ENCODE results near the gene SAMD4B.

Gene SAMD4B

GRCh38 chr19:39359026-39359425 lies 16.8 kb downstream of the SAMD4B start:
- no peak overlapping the region for H3K27ac ChIP-seq (ENCODE audit: low read length)
- H3K9me2 ChIP-seq (replicated peaks; ENCODE audit: insufficient read depth, low read length), result no peaks in the 10 kb centered on the region
- no peak overlapping the region for H3K9ac ChIP-seq (ENCODE audit: low read length)
- H3K27me3 ChIP-seq (replicated peaks; ENCODE audit: insufficient read depth, low read length), result no peaks in the 10 kb centered on the region
- no peak overlapping the region for H2AFZ ChIP-seq (ENCODE audit: low read length)
- no peak overlapping the region for H3K4me2 ChIP-seq (ENCODE audit: low read depth, low read length)
- no peaks in the 10 kb centered on the region for H3F3A ChIP-seq (ENCODE audit: insufficient read depth, low read length)
- no peaks in the 10 kb centered on the region for H3K4me1 ChIP-seq (ENCODE audit: low read length)
- TF ChIP-seq CTCF (IDR thresholded peaks at IDR 0.05; ENCODE audit: low read length), result no peak
- TF ChIP-seq EZH2 (optimal IDR thresholded peaks at IDR 0.05; ENCODE audit: low read depth, low read length), result no peak
- no peak for TF ChIP-seq EZH2phosphoT487 (IDR thresholded peaks at IDR 0.05; ENCODE audit: low read length)
- DNase-seq, result no peak
- H3K36me3 ChIP-seq (replicated peaks; ENCODE audit: insufficient read depth, low read length), result peaks cover 6% of the 10 kb centered on the region; the same call in 1 of the 2 replicates
- no peaks in the 10 kb centered on the region for H4K20me1 ChIP-seq (ENCODE audit: insufficient read depth, low read length)
- H3K79me2 ChIP-seq (ENCODE audit: low read length), result 0 out of 2 replicates have a peak, but pooled peaks cover 3% of the 10 kb centered on the region
- H3K9me3 ChIP-seq (replicated peaks; ENCODE audit: insufficient read depth, low read length), result no peaks in the 10 kb centered on the region
- H3K4me3 ChIP-seq (ENCODE audit: low read length), result no peak overlapping the region

- H3K79me2 ChIP-seq (ENCODE audit: low read length), result no peaks in the 10 kb centered on the region
- no peak overlapping the region for H3K4me3 ChIP-seq (ENCODE audit: low read length)
- H4K20me1 ChIP-seq (ENCODE audit: insufficient read depth, low read length), result no peaks in the 10 kb centered on the region
- H3K27ac ChIP-seq (ENCODE audit: low read length), result no peak overlapping the region
- TF ChIP-seq CTCF (IDR thresholded peaks at IDR 0.05; ENCODE audit: low read length) (no peak), EZH2phosphoT487 (IDR thresholded peaks at IDR 0.05; ENCODE audit: low read length) (no peak), EZH2 (optimal IDR thresholded peaks at IDR 0.05; ENCODE audit: low read depth, low read length) (no peak)
- H3K9me2 ChIP-seq (replicated peaks; ENCODE audit: insufficient read depth, low read length), result no peaks in the 10 kb centered on the region
- no peaks in the 10 kb centered on the region for H3K9me3 ChIP-seq (replicated peaks; ENCODE audit: insufficient read depth, low read length)
- H3K4me2 ChIP-seq (ENCODE audit: low read depth, low read length), result no peak overlapping the region
- no peak overlapping the region for H2AFZ ChIP-seq (ENCODE audit: low read length)
- H3K9ac ChIP-seq (ENCODE audit: low read length), result no peak overlapping the region
- DNase-seq, result no peak
- no peaks in the 10 kb centered on the region for H3K4me1 ChIP-seq (ENCODE audit: low read length)
- no peaks in the 10 kb centered on the region for H3F3A ChIP-seq (ENCODE audit: insufficient read depth, low read length)
- no peaks in the 10 kb centered on the region for H3K27me3 ChIP-seq (replicated peaks; ENCODE audit: insufficient read depth, low read length)
- H3K36me3 ChIP-seq (replicated peaks; ENCODE audit: insufficient read depth, low read length), result peaks cover 6% of the 10 kb centered on the region; the same call in 1 of the 2 replicates
Measured at GRCh38 chr19:39360599-39360998, 18.4 kb downstream of the SAMD4B start.

- Histone ChIP-seq H4K20me1 (ENCODE audit: insufficient read depth, low read length) (no peaks in the 10 kb centered on the region), H3K79me2 (ENCODE audit: low read length) (no peaks in the 10 kb centered on the region), H3K27ac (ENCODE audit: low read length) (no peak overlapping the region), H3K9ac (ENCODE audit: low read length) (no peak overlapping the region), H3K36me3 (replicated peaks; ENCODE audit: insufficient read depth, low read length) (peaks cover 3% of the 10 kb centered on the region; the same call in 1 of the 2 replicates), H3F3A (ENCODE audit: insufficient read depth, low read length) (no peaks in the 10 kb centered on the region), H2AFZ (ENCODE audit: low read length) (no peak overlapping the region), H3K4me2 (ENCODE audit: low read depth, low read length) (no peak overlapping the region), H3K9me2 (replicated peaks; ENCODE audit: insufficient read depth, low read length) (no peaks in the 10 kb centered on the region), H3K27me3 (replicated peaks; ENCODE audit: insufficient read depth, low read length) (no peaks in the 10 kb centered on the region), H3K9me3 (replicated peaks; ENCODE audit: insufficient read depth, low read length) (no peaks in the 10 kb centered on the region), H3K4me3 (ENCODE audit: low read length) (no peak overlapping the region), H3K4me1 (ENCODE audit: low read length) (no peaks in the 10 kb centered on the region)
- no peak for TF ChIP-seq CTCF (IDR thresholded peaks at IDR 0.05; ENCODE audit: low read length)
- no peak for TF ChIP-seq EZH2 (optimal IDR thresholded peaks at IDR 0.05; ENCODE audit: low read depth, low read length)
- TF ChIP-seq EZH2phosphoT487 (IDR thresholded peaks at IDR 0.05; ENCODE audit: low read length), result no peak
- no peak for DNase-seq
Measured at GRCh38 chr19:39362682-39363657, 20.7 kb downstream of the SAMD4B start.
